GM23338 (cell line): Measurements from ENCODE around the gene SIAE. TPM values are rescaled to one million over a fixed set of nuclear protein-coding genes. Genes with fewer than 3 reads are reported as not detected.

Experiments
- ATAC-seq: fragments of 200-7000 bp; cut with Tn5 transposase; 3 replicates; pipeline ENCODE4 v1.9.1; 2020
- DNase-seq: peaks from one replicate; pipeline ENCODE4 v3.0.0-alpha.2; 2015; ENCODE audit warnings: low spot score
- H2AFZ ChIP-seq: fragments of 200-600 bp; sonication (generic); 2 replicates; pipeline ENCODE4 v1.8.0; 2016; ENCODE audit warnings: antibody characterized with exemption, mild to moderate bottlenecking, moderate library complexity
- H3F3A ChIP-seq: fragments of 200-600 bp; sonication (generic); replicated peaks from 2 replicates; pipeline ENCODE4 v1.8.0; 2017; ENCODE audit warnings: antibody characterized with exemption, mixed run types, low read depth
- H3K27ac ChIP-seq: fragments of 200-600 bp; sonication (generic); 2 replicates; pipeline ENCODE4 v1.6.1; 2016; ENCODE audit warnings: low read depth
- H3K27me3 ChIP-seq: fragments of 200-600 bp; sonication (generic); 2 replicates; pipeline ENCODE4 v1.8.0; 2016; ENCODE audit warnings: mild to moderate bottlenecking, mixed run types, moderate library complexity; ENCODE audit not compliant: insufficient read depth
- H3K36me3 ChIP-seq: fragments of 200-600 bp; sonication (generic); 2 replicates; pipeline ENCODE4 v1.8.0; 2016; ENCODE audit warnings: mild to moderate bottlenecking; ENCODE audit not compliant: insufficient read depth
- H3K4me1 ChIP-seq: fragments of 200-600 bp; sonication (generic); 2 replicates; pipeline ENCODE4 v1.8.0; 2016; ENCODE audit warnings: mild to moderate bottlenecking, moderate library complexity; ENCODE audit not compliant: insufficient read depth
- H3K4me2 ChIP-seq: fragments of 200-600 bp; sonication (generic); 2 replicates; pipeline ENCODE4 v1.7.1; 2017; ENCODE audit warnings: mixed run types
- H3K4me3 ChIP-seq: fragments of 200-600 bp; sonication (generic); 2 replicates; pipeline ENCODE4 v1.6.1; 2016; ENCODE audit warnings: mixed run types
- H3K79me2 ChIP-seq: fragments of 200-600 bp; sonication (generic); replicated peaks from 2 replicates; pipeline ENCODE4 v1.8.0; 2017; ENCODE audit warnings: mild to moderate bottlenecking; ENCODE audit not compliant: insufficient read depth
- H3K9me2 ChIP-seq: fragments of 200-600 bp; sonication (generic); 2 replicates; pipeline ENCODE4 v1.8.0; 2017; ENCODE audit not compliant: insufficient read depth
- H4K20me1 ChIP-seq: fragments of 200-600 bp; sonication (generic); replicated peaks from 2 replicates; pipeline ENCODE4 v1.8.0; 2017; ENCODE audit warnings: mild to moderate bottlenecking; ENCODE audit not compliant: insufficient read depth
- H3K27ac Mint-ChIP-seq: 2 replicates; pipeline ENCODE4 v1.8.0; 2020; ENCODE audit warnings: inconsistent platforms, mild to moderate bottlenecking, moderate library complexity, mixed read lengths
- H3K27me3 Mint-ChIP-seq: 3 replicates; pipeline ENCODE4 v1.8.0; 2022; ENCODE audit warnings: low read depth, mild to moderate bottlenecking, moderate library complexity, mixed read lengths, inconsistent platforms; ENCODE audit not compliant: insufficient read depth, poor library complexity
- H3K36me3 Mint-ChIP-seq: 3 replicates; pipeline ENCODE4 v1.8.0; 2021; ENCODE audit warnings: low read depth, mild to moderate bottlenecking, inconsistent platforms, moderate library complexity, mixed read lengths
- H3K4me1 Mint-ChIP-seq: 3 replicates; pipeline ENCODE4 v1.8.0; 2020; ENCODE audit warnings: mild to moderate bottlenecking, inconsistent platforms, mixed read lengths
- H3K4me3 Mint-ChIP-seq: 3 replicates; pipeline ENCODE4 v1.8.0; 2021; ENCODE audit warnings: moderate library complexity, mild to moderate bottlenecking, inconsistent platforms, mixed read lengths
- H3K9me3 Mint-ChIP-seq: 3 replicates; pipeline ENCODE4 v1.8.0; 2020; ENCODE audit warnings: moderate library complexity, mild to moderate bottlenecking, inconsistent platforms, mixed read lengths
- CREB1 ChIP-seq: fragments of 250-450 bp; sonication (Bioruptor Pico); IDR thresholded peaks from 2 replicates; pipeline ENCODE4 v1.5.0; 2020; ENCODE audit warnings: low read depth, mild to moderate bottlenecking, moderate library complexity
- EZH2 ChIP-seq: fragments of 200-600 bp; sonication (generic); IDR thresholded peaks from one replicate; pipeline ENCODE4 v1.8.0; 2017; ENCODE audit warnings: antibody characterized with exemption, mild to moderate bottlenecking, low read depth; ENCODE audit not compliant: unreplicated experiment
- EZH2phosphoT487 ChIP-seq: fragments of 200-600 bp; sonication (generic); IDR thresholded peaks from one replicate; pipeline ENCODE4 v1.8.1; 2018; ENCODE audit warnings: antibody characterized with exemption; ENCODE audit not compliant: unreplicated experiment
- JUNB ChIP-seq: IDR thresholded peaks from one replicate; pipeline ENCODE4 v1.6.1; 2016; ENCODE audit warnings: antibody characterized with exemption; ENCODE audit not compliant: unreplicated experiment
- NANOG ChIP-seq: IDR thresholded peaks from 2 replicates; pipeline ENCODE4 v1.6.1; 2016; ENCODE audit warnings: antibody characterized with exemption, borderline replicate concordance
- POLR2AphosphoS5 ChIP-seq: IDR thresholded peaks from 2 replicates; pipeline ENCODE4 v1.6.1; 2016; ENCODE audit warnings: antibody characterized with exemption, low read depth
- ZNF331 ChIP-seq: fragments of 250-450 bp; sonication (Bioruptor Pico); IDR thresholded peaks from 2 replicates; pipeline ENCODE4 v1.5.0; 2020; ENCODE audit warnings: low read depth, mild to moderate bottlenecking, moderate library complexity
- polyA plus RNA-seq: library from polyadenylated mRNA; unstranded; fragments of >200 nt; fragmentation: Nextera tagmentation; extraction: Ambion mirVana; gene quantifications from 2 replicates; pipeline ENCODE4 v1.2.1, GENCODE V29; 2016
- total RNA-seq: library from RNA; depleted of rRNA; stranded (reverse); fragments of >200 nt; shearing (Covaris generic); gene quantifications from 2 replicates; pipeline ENCODE4 v1.2.3, GENCODE V29; 2014
- TF ChIP-seq, protein P1 (sequence below), 2 experiments: fragments of 200-600 bp in 1 of 2; sonication (generic) in 1 of 2; conservative IDR thresholded peaks; 2 replicates each; pipeline versions ENCODE4 v1.5.1 to v1.6.1; 2016 to 2017; ENCODE audit warnings: antibody characterized with exemption in 2 of 2, low read depth in 2 of 2, mild to moderate bottlenecking in 2 of 2, moderate library complexity in 1 of 2
- TF ChIP-seq, protein P2 (sequence below): IDR thresholded peaks from one replicate; pipeline ENCODE4 v1.6.1; 2018; ENCODE audit warnings: antibody characterized with exemption; ENCODE audit not compliant: unreplicated experiment

The SIAE gene
- total and polyA plus RNA-seq, 2 experiments from 2014 or later = 1.1 to 1.7 TPM

DNA sequence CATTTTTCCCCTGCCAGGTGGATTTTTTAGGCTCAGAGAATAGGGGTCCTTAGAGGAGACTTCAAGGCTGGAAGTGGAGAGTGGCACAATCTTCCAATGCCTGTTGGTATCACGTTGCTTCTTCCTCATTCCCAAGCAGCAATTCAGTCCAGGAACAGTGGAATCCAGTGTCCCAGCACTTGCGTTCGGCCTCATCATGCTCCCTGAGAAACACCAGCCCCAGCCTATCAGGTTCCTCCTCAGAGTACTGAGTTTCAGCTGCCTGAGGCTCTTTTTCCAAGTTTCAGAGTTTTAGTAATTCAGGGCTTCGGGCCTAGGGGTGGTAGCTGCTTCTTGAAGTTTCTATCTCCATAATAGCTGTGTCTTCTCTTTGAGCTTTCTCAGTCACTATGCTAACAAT lies 34.3 kb upstream of the SIAE start (continued):
- TF ChIP-seq CREB1 (CRISPR knock-in tag) = no peak
- TF ChIP-seq, protein P1, sequence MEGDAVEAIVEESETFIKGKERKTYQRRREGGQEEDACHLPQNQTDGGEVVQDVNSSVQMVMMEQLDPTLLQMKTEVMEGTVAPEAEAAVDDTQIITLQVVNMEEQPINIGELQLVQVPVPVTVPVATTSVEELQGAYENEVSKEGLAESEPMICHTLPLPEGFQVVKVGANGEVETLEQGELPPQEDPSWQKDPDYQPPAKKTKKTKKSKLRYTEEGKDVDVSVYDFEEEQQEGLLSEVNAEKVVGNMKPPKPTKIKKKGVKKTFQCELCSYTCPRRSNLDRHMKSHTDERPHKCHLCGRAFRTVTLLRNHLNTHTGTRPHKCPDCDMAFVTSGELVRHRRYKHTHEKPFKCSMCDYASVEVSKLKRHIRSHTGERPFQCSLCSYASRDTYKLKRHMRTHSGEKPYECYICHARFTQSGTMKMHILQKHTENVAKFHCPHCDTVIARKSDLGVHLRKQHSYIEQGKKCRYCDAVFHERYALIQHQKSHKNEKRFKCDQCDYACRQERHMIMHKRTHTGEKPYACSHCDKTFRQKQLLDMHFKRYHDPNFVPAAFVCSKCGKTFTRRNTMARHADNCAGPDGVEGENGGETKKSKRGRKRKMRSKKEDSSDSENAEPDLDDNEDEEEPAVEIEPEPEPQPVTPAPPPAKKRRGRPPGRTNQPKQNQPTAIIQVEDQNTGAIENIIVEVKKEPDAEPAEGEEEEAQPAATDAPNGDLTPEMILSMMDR (conservative IDR thresholded peaks at IDR 0.05; ENCODE audit: low read depth in 2 of 2) = no peak
- no peak for TF ChIP-seq ZNF331 (CRISPR knock-in tag)
- TF ChIP-seq, protein P2, sequence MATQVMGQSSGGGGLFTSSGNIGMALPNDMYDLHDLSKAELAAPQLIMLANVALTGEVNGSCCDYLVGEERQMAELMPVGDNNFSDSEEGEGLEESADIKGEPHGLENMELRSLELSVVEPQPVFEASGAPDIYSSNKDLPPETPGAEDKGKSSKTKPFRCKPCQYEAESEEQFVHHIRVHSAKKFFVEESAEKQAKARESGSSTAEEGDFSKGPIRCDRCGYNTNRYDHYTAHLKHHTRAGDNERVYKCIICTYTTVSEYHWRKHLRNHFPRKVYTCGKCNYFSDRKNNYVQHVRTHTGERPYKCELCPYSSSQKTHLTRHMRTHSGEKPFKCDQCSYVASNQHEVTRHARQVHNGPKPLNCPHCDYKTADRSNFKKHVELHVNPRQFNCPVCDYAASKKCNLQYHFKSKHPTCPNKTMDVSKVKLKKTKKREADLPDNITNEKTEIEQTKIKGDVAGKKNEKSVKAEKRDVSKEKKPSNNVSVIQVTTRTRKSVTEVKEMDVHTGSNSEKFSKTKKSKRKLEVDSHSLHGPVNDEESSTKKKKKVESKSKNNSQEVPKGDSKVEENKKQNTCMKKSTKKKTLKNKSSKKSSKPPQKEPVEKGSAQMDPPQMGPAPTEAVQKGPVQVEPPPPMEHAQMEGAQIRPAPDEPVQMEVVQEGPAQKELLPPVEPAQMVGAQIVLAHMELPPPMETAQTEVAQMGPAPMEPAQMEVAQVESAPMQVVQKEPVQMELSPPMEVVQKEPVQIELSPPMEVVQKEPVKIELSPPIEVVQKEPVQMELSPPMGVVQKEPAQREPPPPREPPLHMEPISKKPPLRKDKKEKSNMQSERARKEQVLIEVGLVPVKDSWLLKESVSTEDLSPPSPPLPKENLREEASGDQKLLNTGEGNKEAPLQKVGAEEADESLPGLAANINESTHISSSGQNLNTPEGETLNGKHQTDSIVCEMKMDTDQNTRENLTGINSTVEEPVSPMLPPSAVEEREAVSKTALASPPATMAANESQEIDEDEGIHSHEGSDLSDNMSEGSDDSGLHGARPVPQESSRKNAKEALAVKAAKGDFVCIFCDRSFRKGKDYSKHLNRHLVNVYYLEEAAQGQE = no peak
- no peak for TF ChIP-seq POLR2AphosphoS5
- no peak for TF ChIP-seq EZH2
- TF ChIP-seq EZH2phosphoT487 = no peak

DNA sequence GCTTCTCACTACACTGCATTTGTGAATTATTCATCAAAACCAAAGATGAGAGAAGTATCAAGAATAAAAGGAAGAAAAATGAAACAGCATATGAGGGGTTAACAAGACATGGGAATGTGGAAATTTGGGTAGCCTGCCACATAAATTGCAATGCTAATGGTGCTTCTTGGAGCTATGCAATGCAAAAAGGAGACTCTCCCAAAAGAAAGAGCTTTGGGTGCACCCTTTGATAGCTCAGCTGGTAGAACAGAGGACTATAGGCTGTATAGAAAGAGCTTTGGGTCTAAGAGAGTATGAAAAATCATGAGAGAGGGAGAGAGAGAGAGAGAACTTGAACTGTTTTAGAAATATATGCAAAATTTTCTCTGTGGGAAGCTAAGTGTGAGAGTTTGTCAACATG lies 26.5 kb upstream of the SIAE start:
- peaks cover 5% of the 10 kb centered on the region; the same call in 1 of the 3 replicates for H3K36me3 Mint-ChIP-seq
- H3K4me2 ChIP-seq = peak overlapping the region; percentile 32; the same call in 1 of the 2 replicates
- peaks cover 3% of the 10 kb centered on the region for H3K27me3 Mint-ChIP-seq
- 0 out of 2 replicates have a peak overlapping the region, but pooled peaks have one; percentile 8 for H3K27ac Mint-ChIP-seq
- no peak overlapping the region for H3K27ac ChIP-seq
- H2AFZ ChIP-seq = no peak overlapping the region
- TF ChIP-seq POLR2AphosphoS5 (no peak), JUNB (no peak), NANOG (no peak), EZH2phosphoT487 (no peak)
- TF ChIP-seq, protein P2 = no peak
- TF ChIP-seq, protein P1 (conservative IDR thresholded peaks at IDR 0.05; ENCODE audit: low read depth in 2 of 2) = no peak
- no peak overlapping the region for H3K4me3 Mint-ChIP-seq
- peaks cover 6% of the 10 kb centered on the region for H3K4me1 ChIP-seq
- H3K9me2 ChIP-seq = no peaks in the 10 kb centered on the region
- H3K4me3 ChIP-seq = no peak overlapping the region
- H3K27me3 ChIP-seq = no peaks in the 10 kb centered on the region
- H3K9me3 Mint-ChIP-seq = peaks cover 11% of the 10 kb centered on the region; the same call in 2 of the 3 replicates
- no peak for DNase-seq
- no peak for ATAC-seq
- no peaks in the 10 kb centered on the region for H3F3A ChIP-seq
- no peaks in the 10 kb centered on the region for H3K79me2 ChIP-seq
- peaks cover 11% of the 10 kb centered on the region for H3K4me1 Mint-ChIP-seq
- no peaks in the 10 kb centered on the region for H4K20me1 ChIP-seq
- H3K36me3 ChIP-seq = no peaks in the 10 kb centered on the region
